CD14-positive monocyte (primary cell): ENCODE measurements around the gene PLXND1. TPM values are rescaled to one million over a fixed set of nuclear protein-coding genes. Genes with fewer than 3 reads are reported as not detected.
A peak's percentile ranks its signal among the peaks of the same experiment; 100 is the strongest.

ENCODE experiments used
- DNase-seq, 3 donors: peaks; one replicate each; pipeline ENCODE4 v3.0.0-alpha.2; 2011 to 2022
- H2AFZ ChIP-seq: 2 replicates; pipeline ENCODE4 v1.6.0; 2012; ENCODE audit warnings: mild to moderate bottlenecking, low read depth, low read length, inconsistent platforms; ENCODE audit not compliant: insufficient read depth, poor library complexity, severe bottlenecking
- H3K27ac ChIP-seq, 2 donors: 1 replicate in 1 of 2; 2 replicates in 1 of 2; pipeline ENCODE4 v1.5.1; 2012 to 2013; ENCODE audit warnings: low read length in 2 of 2, control low read depth in 1 of 2, inconsistent platforms in 1 of 2, low read depth in 1 of 2, mild to moderate bottlenecking in 1 of 2
- H3K27me3 ChIP-seq, 2 donors: one replicate each; pipeline versions ENCODE4 v1.6.0 to v1.6.1; 2011 to 2013; ENCODE audit warnings: low read length in 2 of 2; ENCODE audit not compliant: control insufficient read depth in 2 of 2, insufficient read depth in 2 of 2
- H3K36me3 ChIP-seq, 2 donors: replicated peaks in 1 of 2; 1 replicate in 1 of 2; 2 replicates in 1 of 2; pipeline versions ENCODE4 v1.5.1 to v1.6.1; 2012 to 2013; ENCODE audit warnings: low read length in 2 of 2, control low read depth in 1 of 2, inconsistent platforms in 1 of 2, mild to moderate bottlenecking in 1 of 2; ENCODE audit not compliant: insufficient read depth in 2 of 2, control insufficient read depth in 1 of 2
- H3K4me1 ChIP-seq, 2 donors: 1 replicate in 1 of 2; 2 replicates in 1 of 2; pipeline versions ENCODE4 v1.5.1 to v1.6.1; 2012 to 2013; ENCODE audit warnings: low read length in 2 of 2, control low read depth in 1 of 2, inconsistent platforms in 1 of 2, mild to moderate bottlenecking in 1 of 2, moderate library complexity in 1 of 2; ENCODE audit not compliant: insufficient read depth in 2 of 2, control insufficient read depth in 1 of 2
- H3K4me2 ChIP-seq: replicated peaks from 2 replicates; pipeline ENCODE3; 2012; ENCODE audit warnings: low read length, moderate library complexity, mild to moderate bottlenecking; ENCODE audit not compliant: poor library complexity, severe bottlenecking; ENCODE audit errors: extremely low read depth
- H3K4me3 ChIP-seq, 3 experiments: fragments of 200-600 bp in 1 of 3; sonication (generic) in 1 of 3; replicated peaks in 1 of 3; 1 replicate in 2 of 3; 2 replicates in 1 of 3; pipeline ENCODE4 v1.5.1; 2011 to 2013; ENCODE audit warnings: low read length in 3 of 3, mild to moderate bottlenecking in 3 of 3, control low read depth in 2 of 3, low read depth in 2 of 3, inconsistent platforms in 1 of 3, moderate library complexity in 1 of 3
- H3K79me2 ChIP-seq: 2 replicates; pipeline ENCODE4 v1.6.0; 2012; ENCODE audit warnings: mild to moderate bottlenecking, control low read depth, inconsistent platforms, low read length, moderate library complexity; ENCODE audit not compliant: insufficient read depth
- H3K9ac ChIP-seq: 2 replicates; pipeline ENCODE4 v1.6.0; 2017; ENCODE audit warnings: low read length, mild to moderate bottlenecking; ENCODE audit not compliant: insufficient read depth, poor library complexity, severe bottlenecking
- H3K9me3 ChIP-seq, 2 donors: replicated peaks in 1 of 2; 1 replicate in 1 of 2; 2 replicates in 1 of 2; pipeline versions ENCODE4 v1.5.1 to v1.6.1; 2012 to 2013; ENCODE audit warnings: low read length in 2 of 2, control low read depth in 1 of 2; ENCODE audit not compliant: control insufficient read depth in 1 of 2, insufficient read depth in 1 of 2
- H4K20me1 ChIP-seq: 2 replicates; pipeline ENCODE4 v1.6.0; 2012; ENCODE audit warnings: mild to moderate bottlenecking, low read length, control low read depth, moderate library complexity; ENCODE audit not compliant: insufficient read depth
- H3K27ac Mint-ChIP-seq, 7 donors: one replicate each; pipeline ENCODE4 v1.8.0; 2020; ENCODE audit warnings: mild to moderate bottlenecking in 7 of 7, mixed read lengths in 7 of 7, moderate library complexity in 6 of 7, inconsistent platforms in 2 of 7
- H3K27me3 Mint-ChIP-seq, 3 donors: one replicate each; pipeline ENCODE4 v1.8.0; 2021 to 2022; ENCODE audit warnings: low read depth in 3 of 3, mild to moderate bottlenecking in 3 of 3, mixed read lengths in 3 of 3, moderate library complexity in 3 of 3, inconsistent platforms in 1 of 3
- H3K36me3 Mint-ChIP-seq, 2 donors: one replicate each; pipeline ENCODE4 v1.8.0; 2020; ENCODE audit warnings: mixed read lengths in 2 of 2, inconsistent platforms in 1 of 2, mild to moderate bottlenecking in 1 of 2
- H3K4me1 Mint-ChIP-seq: one replicate; pipeline ENCODE4 v1.8.0; 2020; ENCODE audit warnings: mild to moderate bottlenecking, mixed read lengths
- H3K4me3 Mint-ChIP-seq, 2 donors: one replicate each; pipeline ENCODE4 v1.8.0; 2020; ENCODE audit warnings: mild to moderate bottlenecking in 2 of 2, mixed read lengths in 2 of 2, moderate library complexity in 1 of 2
- H3K9me3 Mint-ChIP-seq, 7 donors: one replicate each; pipeline ENCODE4 v1.8.0; 2020 to 2022; ENCODE audit warnings: mixed read lengths in 7 of 7, mild to moderate bottlenecking in 6 of 7, moderate library complexity in 6 of 7, inconsistent platforms in 2 of 7
- WGBS: methylation state at CpG from one replicate; pipeline ENCODE4 v1.1.5; 2013; ENCODE audit warnings: missing lambda C conversion rate; ENCODE audit not compliant: insufficient coverage; 5-methylcytosine and 5-hydroxymethylcytosine counted together
- intact Hi-C, 2 donors: fragments of 100-400 bp; cut with micrococcal nuclease; formaldehyde crosslinking; loops; one replicate each; pipeline versions ENCODE4 v1.15.0 to v1.15.1; 2023
- polyA plus RNA-seq, 3 donors: library from polyadenylated mRNA; depleted of rRNA in 1 of 3; unstranded in 2 of 3; stranded (reverse) in 1 of 3; fragments of 300-500 nt in 2 of 3; fragments of >200 nt in 1 of 3; fragmentation: Illumina TruSeq in 2 of 3; gene quantifications; 1 replicate in 2 of 3; 2 replicates in 1 of 3; pipeline ENCODE4 v1.2.3, GENCODE V29; 2012 to 2021
- TF ChIP-seq, protein P1 (sequence below): fragments of 200-600 bp; IDR thresholded peaks from one replicate; pipeline ENCODE4 v1.8.0; 2022; ENCODE audit warnings: antibody characterized with exemption, mild to moderate bottlenecking

PLXND1 gene
- polyA plus RNA-seq, 3 donors, result 7.1 to 170 (median 9.9) TPM

DNA sequence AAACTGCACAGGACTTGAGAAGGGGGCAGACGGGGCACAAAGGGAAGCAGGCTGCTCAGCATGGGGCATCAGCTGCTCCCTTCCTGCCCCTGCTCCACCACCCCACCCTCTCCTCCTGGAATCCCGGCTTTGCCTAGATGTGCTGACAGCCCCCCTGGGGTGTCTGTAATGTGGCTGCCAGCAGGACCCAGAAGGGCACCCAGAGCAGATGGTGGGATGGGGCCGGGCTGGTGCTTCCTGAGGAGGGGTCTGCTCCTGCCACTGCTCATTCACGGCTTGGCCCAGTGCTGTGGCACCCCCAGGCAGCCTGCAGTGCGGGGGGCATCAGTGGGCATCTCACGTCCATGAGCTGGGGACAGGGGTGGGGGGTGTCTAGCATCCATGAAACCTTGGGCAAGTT lies 53.3 kb downstream of the PLXND1 start:
- Mint-ChIP-seq H3K27ac (peak overlapping the region in 6 of 7 donors; percentile 68 to 92 (median 82)), H3K4me1 (peaks cover 54% of the 10 kb centered on the region), H3K9me3 (no peaks in the 10 kb centered on the region), H3K4me3 (no peak overlapping the region), H3K36me3 (peaks cover 28 to 35% of the 10 kb centered on the region in 2 donors), H3K27me3 (peaks cover 0 to 6% (median 0%) of the 10 kb centered on the region in 3 donors)
- intact Hi-C loops, result no loop called here
- peak overlapping the region; percentile 58 for H2AFZ ChIP-seq
- H3K79me2 ChIP-seq, result no peaks in the 10 kb centered on the region
- no peak overlapping the region for H3K9ac ChIP-seq
- peak overlapping the region; percentile 54 for H3K4me2 ChIP-seq
- H3K36me3 ChIP-seq, result peaks cover 22 to 34% of the 10 kb centered on the region in 2 donors
- H3K27ac ChIP-seq, result peak overlapping the region; percentile 32 to 60
- H3K9me3 ChIP-seq, result no peaks in the 10 kb centered on the region
- no peak for DNase-seq
- peaks cover 36 to 52% of the 10 kb centered on the region in 2 donors for H3K4me1 ChIP-seq
- 89% methylated on average over 3 of the region's 6 CpGs for WGBS
- peak overlapping the region in 1 of 3 experiments; percentile 23 for H3K4me3 ChIP-seq
- no peaks in the 10 kb centered on the region for H4K20me1 ChIP-seq
- TF ChIP-seq, protein P1, sequence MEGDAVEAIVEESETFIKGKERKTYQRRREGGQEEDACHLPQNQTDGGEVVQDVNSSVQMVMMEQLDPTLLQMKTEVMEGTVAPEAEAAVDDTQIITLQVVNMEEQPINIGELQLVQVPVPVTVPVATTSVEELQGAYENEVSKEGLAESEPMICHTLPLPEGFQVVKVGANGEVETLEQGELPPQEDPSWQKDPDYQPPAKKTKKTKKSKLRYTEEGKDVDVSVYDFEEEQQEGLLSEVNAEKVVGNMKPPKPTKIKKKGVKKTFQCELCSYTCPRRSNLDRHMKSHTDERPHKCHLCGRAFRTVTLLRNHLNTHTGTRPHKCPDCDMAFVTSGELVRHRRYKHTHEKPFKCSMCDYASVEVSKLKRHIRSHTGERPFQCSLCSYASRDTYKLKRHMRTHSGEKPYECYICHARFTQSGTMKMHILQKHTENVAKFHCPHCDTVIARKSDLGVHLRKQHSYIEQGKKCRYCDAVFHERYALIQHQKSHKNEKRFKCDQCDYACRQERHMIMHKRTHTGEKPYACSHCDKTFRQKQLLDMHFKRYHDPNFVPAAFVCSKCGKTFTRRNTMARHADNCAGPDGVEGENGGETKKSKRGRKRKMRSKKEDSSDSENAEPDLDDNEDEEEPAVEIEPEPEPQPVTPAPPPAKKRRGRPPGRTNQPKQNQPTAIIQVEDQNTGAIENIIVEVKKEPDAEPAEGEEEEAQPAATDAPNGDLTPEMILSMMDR, result no peak
- H3K27me3 ChIP-seq, result no peaks in the 10 kb centered on the region

DNA sequence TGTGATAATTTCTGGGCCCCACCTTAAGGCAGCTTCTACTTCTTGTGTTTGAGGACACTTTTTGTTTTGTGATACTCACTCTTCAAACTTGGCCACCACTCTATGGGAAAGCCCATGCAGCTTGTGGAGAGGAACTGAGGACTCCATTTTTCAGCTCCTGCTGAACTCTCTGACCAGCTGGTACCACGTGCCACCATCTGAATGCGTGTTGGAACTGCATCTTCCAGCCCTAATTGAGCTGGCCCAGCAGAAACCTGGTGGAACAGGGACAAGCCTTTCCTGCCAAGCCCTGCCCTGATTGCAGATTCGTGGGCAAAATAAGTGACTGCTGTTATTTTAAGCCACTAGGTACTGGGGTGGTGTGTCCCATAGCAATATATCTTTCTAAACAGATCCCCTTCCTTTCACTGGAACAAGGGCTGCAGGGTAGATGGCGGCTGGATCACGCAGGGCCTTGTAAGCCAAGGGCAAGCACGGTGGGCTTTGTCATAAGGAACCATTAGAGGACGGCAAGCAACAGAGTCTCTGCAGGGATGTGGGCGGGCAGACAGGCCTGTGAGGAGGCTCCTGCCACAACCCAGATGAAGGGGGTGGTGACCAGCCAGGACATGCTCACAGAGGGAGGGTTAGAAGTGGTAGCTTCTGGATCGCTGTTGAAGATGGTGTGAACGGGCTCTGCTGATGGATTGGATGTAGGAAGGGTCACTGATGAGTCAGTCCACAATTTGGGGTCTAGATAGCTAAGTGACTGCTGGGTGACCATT lies 54.0 kb downstream of the PLXND1 start:
- Mint-ChIP-seq H3K4me3 (peak overlapping the region in 1 of 2 donors; percentile 11), H3K36me3 (peaks cover 21 to 28% of the 10 kb centered on the region in 2 donors), H3K9me3 (no peaks in the 10 kb centered on the region), H3K4me1 (peaks cover 55% of the 10 kb centered on the region), H3K27me3 (peaks cover 0 to 6% (median 0%) of the 10 kb centered on the region in 3 donors), H3K27ac (peak overlapping the region; percentile 58 to 92 (median 74))
- Histone ChIP-seq H3K4me1 (peaks cover 37 to 55% of the 10 kb centered on the region in 2 donors), H3K79me2 (no peaks in the 10 kb centered on the region), H3K27ac (peak overlapping the region in 1 of 2 donors; percentile 35), H3K4me3 (no peak overlapping the region), H3K9me3 (no peaks in the 10 kb centered on the region), H4K20me1 (no peaks in the 10 kb centered on the region), H3K27me3 (no peaks in the 10 kb centered on the region), H3K36me3 (peaks cover 15 to 27% of the 10 kb centered on the region in 2 donors), H3K9ac (no peak overlapping the region), H3K4me2 (no peak overlapping the region), H2AFZ (no peak overlapping the region)
- 86% methylated on average over 7 of the region's 10 CpGs for WGBS
- TF ChIP-seq, protein P1, result no peak
- intact Hi-C loops, result no loop called here
- DNase-seq, result no peak
